ENCODE results near the gene SURF1.
"Not testable (repeated sequence)": the region's sequence is repeated elsewhere in the genome, so short reads cannot be mapped to it uniquely, and the experiment has no call there.

Gene SURF1

GRCh38 chr9:133333011-133333410 lies 23.3 kb downstream of the SURF1 start:
- no peak for TF ChIP-seq CTCF (conservative IDR thresholded peaks at IDR 0.05; ENCODE audit: control insufficient read depth, insufficient read depth, low read depth, low read length)
- H3K4me3 ChIP-seq (ENCODE audit: control insufficient read depth, low read depth, low read length): no peak overlapping the region
- DNase-seq (ENCODE audit: low read depth): no peak

- H3K4me3 ChIP-seq (ENCODE audit: control insufficient read depth, low read depth, low read length): no peak overlapping the region
- DNase-seq (ENCODE audit: low read depth): no peak
- no peak for TF ChIP-seq CTCF (conservative IDR thresholded peaks at IDR 0.05; ENCODE audit: control insufficient read depth, insufficient read depth, low read depth, low read length)
These were observed 23.9 kb downstream of the SURF1 start for GRCh38 chr9:133332381-133332730.

GRCh38 chr9:133331641-133332380 lies 24.5 kb downstream of the SURF1 start:
- no peak for TF ChIP-seq CTCF (conservative IDR thresholded peaks at IDR 0.05; ENCODE audit: control insufficient read depth, insufficient read depth, low read depth, low read length)
- no peak for DNase-seq (ENCODE audit: low read depth)
- no peak overlapping the region for H3K4me3 ChIP-seq (ENCODE audit: control insufficient read depth, low read depth, low read length)

- DNase-seq (ENCODE audit: low read depth): no peak
- no peak overlapping the region for H3K4me3 ChIP-seq (ENCODE audit: control insufficient read depth, low read depth, low read length)
- TF ChIP-seq CTCF (conservative IDR thresholded peaks at IDR 0.05; ENCODE audit: control insufficient read depth, insufficient read depth, low read depth, low read length): no peak
These were observed 25.1 kb downstream of the SURF1 start for GRCh38 chr9:133331221-133331620.

GRCh38 chr9:133329306-133330156 lies 26.8 kb downstream of the SURF1 start:
- DNase-seq (ENCODE audit: low read depth); H3K4me3 ChIP-seq (ENCODE audit: control insufficient read depth, low read depth, low read length): not testable (repeated sequence)
- TF ChIP-seq CTCF (conservative IDR thresholded peaks at IDR 0.05; ENCODE audit: control insufficient read depth, insufficient read depth, low read depth, low read length): peak; percentile 45

- DNase-seq (ENCODE audit: low read depth): no peak
- TF ChIP-seq CTCF (conservative IDR thresholded peaks at IDR 0.05; ENCODE audit: control insufficient read depth, insufficient read depth, low read depth, low read length): no peak
- no peak overlapping the region for H3K4me3 ChIP-seq (ENCODE audit: control insufficient read depth, low read depth, low read length)
These were observed 28.3 kb downstream of the SURF1 start for GRCh38 chr9:133327834-133328484.

GRCh38 chr9:133327021-133327420 lies 29.3 kb downstream of the SURF1 start:
- DNase-seq (ENCODE audit: low read depth); H3K4me3 ChIP-seq (ENCODE audit: control insufficient read depth, low read depth, low read length): not testable (repeated sequence)
